ENCODE results near the gene TCP11L1.

GRCh38 chr11:33072465-33072864, 33.1 kb downstream of the TCP11L1 start:
- TF ChIP-seq CTCF (IDR thresholded peaks at IDR 0.05 in 4 of 5, conservative IDR thresholded peaks at IDR 0.05 in 1 of 5), result no peak
- no peak for TF ChIP-seq POLR2A (IDR thresholded peaks at IDR 0.05)
